ENCODE data around the gene PFDN5. TPM values are rescaled to one million over a fixed set of nuclear protein-coding genes. Genes with fewer than 3 reads are reported as not detected.

The PFDN5 gene
- total RNA-seq, 1 experiment from 2014 or later, result 291 TPM

GRCh38 chr12:53265783-53266182 lies 29.6 kb upstream of the PFDN5 start:
- Histone ChIP-seq H3K27ac (0 out of 2 replicates have a peak overlapping the region, but pooled peaks have one; percentile 23), H3K9me2 (ENCODE audit: insufficient read depth) (no peaks in the 10 kb centered on the region), H3K4me2 (no peak overlapping the region; the same call in 1 of the 2 replicates), H3K36me3 (ENCODE audit: low read depth) (no peaks in the 10 kb centered on the region), H2AFZ (0 out of 2 replicates have a peak overlapping the region, but pooled peaks have one; percentile 12), H3K79me2 (ENCODE audit: low read depth) (peaks cover 20% of the 10 kb centered on the region), H3F3A (ENCODE audit: insufficient read depth, low read depth) (peaks cover 11% of the 10 kb centered on the region; the same call in 1 of the 2 replicates), H3K4me3 (no peak overlapping the region), H3K4me1 (replicated peaks; ENCODE audit: insufficient read depth) (peaks cover 11% of the 10 kb centered on the region), H4K20me1 (ENCODE audit: insufficient read depth) (no peaks in the 10 kb centered on the region), H3K27me3 (ENCODE audit: insufficient read depth, low read depth) (no peaks in the 10 kb centered on the region), H3K9me3 (ENCODE audit: insufficient read depth, low read depth) (no peaks in the 10 kb centered on the region)
- ChIA-PET CTCF (no interaction called here), POLR2A (ENCODE audit: unreplicated experiment) (no interaction called here)
- no TSS peak for BruUV-seq (replicated peaks)
- no peak for TF ChIP-seq EZH2 (IDR thresholded peaks at IDR 0.05; ENCODE audit: low read depth)
- TF ChIP-seq CTCF (conservative IDR thresholded peaks at IDR 0.05), result no peak
- intact Hi-C loops (cut with micrococcal nuclease; ENCODE audit: unreplicated experiment), result no loop called here
- peak in 1 of 2 experiments; percentile 57 for DNase-seq

- Histone ChIP-seq H3K79me2 (ENCODE audit: low read depth) (peaks cover 20% of the 10 kb centered on the region), H3K4me2 (peak overlapping the region; percentile 96), H3K27me3 (ENCODE audit: insufficient read depth, low read depth) (no peaks in the 10 kb centered on the region), H3K9me3 (ENCODE audit: insufficient read depth, low read depth) (no peaks in the 10 kb centered on the region), H4K20me1 (ENCODE audit: insufficient read depth) (no peaks in the 10 kb centered on the region), H3K9me2 (ENCODE audit: insufficient read depth) (no peaks in the 10 kb centered on the region), H3F3A (ENCODE audit: insufficient read depth, low read depth) (peaks cover 11% of the 10 kb centered on the region; the same call in 1 of the 2 replicates), H3K36me3 (ENCODE audit: low read depth) (no peaks in the 10 kb centered on the region), H3K4me3 (peak overlapping the region; percentile 85), H2AFZ (peak overlapping the region; percentile 95), H3K27ac (no peak overlapping the region), H3K4me1 (replicated peaks; ENCODE audit: insufficient read depth) (peaks cover 11% of the 10 kb centered on the region)
- CTCF ChIA-PET, result interaction anchor here (1.2 to 1.9 kb wide), 3 partner anchors 16 to 54 kb away, joined by 4 to 7 read pairs (median 7); a partner anchor contains a TSS
- no peak for TF ChIP-seq CTCF (conservative IDR thresholded peaks at IDR 0.05)
- TF ChIP-seq EZH2 (IDR thresholded peaks at IDR 0.05; ENCODE audit: low read depth), result no peak
- intact Hi-C loops (cut with micrococcal nuclease; ENCODE audit: unreplicated experiment), result no loop called here
- DNase-seq, result no peak
- BruUV-seq (replicated peaks), result no TSS peak
- POLR2A ChIA-PET (ENCODE audit: unreplicated experiment), result interaction anchor here (0.6 to 0.8 kb wide), 3 partner anchors 47 to 758 kb away, joined by 4 to 56 read pairs (median 26); no protein-coding TSS in a partner anchor
Observed at GRCh38 chr12:53267306-53267998, 27.9 kb upstream of the PFDN5 start.

- TF ChIP-seq EZH2 (IDR thresholded peaks at IDR 0.05; ENCODE audit: low read depth) (no peak), CTCF (conservative IDR thresholded peaks at IDR 0.05) (no peak; the same call in 1 of the 2 replicates)
- POLR2A ChIA-PET (ENCODE audit: unreplicated experiment), result interaction anchor here (0.6 to 0.8 kb wide), 4 partner anchors 48 to 758 kb away, joined by 4 to 56 read pairs (median 16); no protein-coding TSS in a partner anchor
- Histone ChIP-seq H3K79me2 (ENCODE audit: low read depth) (peaks cover 20% of the 10 kb centered on the region), H3K4me3 (peak within 1 kb of the TSS; percentile 85), H3K36me3 (ENCODE audit: low read depth) (no peaks in the 10 kb centered on the region), H3K9me3 (ENCODE audit: insufficient read depth, low read depth) (no peaks in the 10 kb centered on the region), H4K20me1 (ENCODE audit: insufficient read depth) (no peaks in the 10 kb centered on the region), H3K27me3 (ENCODE audit: insufficient read depth, low read depth) (no peaks in the 10 kb centered on the region), H2AFZ (peak within 1 kb of the TSS; percentile 95), H3F3A (ENCODE audit: insufficient read depth, low read depth) (peaks cover 11% of the 10 kb centered on the region; the same call in 1 of the 2 replicates), H3K4me1 (replicated peaks; ENCODE audit: insufficient read depth) (peaks cover 11% of the 10 kb centered on the region), H3K4me2 (peak within 1 kb of the TSS; percentile 96), H3K27ac (no peak within 1 kb of the TSS), H3K9me2 (ENCODE audit: insufficient read depth) (no peaks in the 10 kb centered on the region)
- CTCF ChIA-PET, result interaction anchor here (0.5 to 1.9 kb wide), 4 partner anchors 16 to 225 kb away, joined by 3 to 7 read pairs (median 6); a partner anchor contains a TSS
- intact Hi-C loops (cut with micrococcal nuclease; ENCODE audit: unreplicated experiment), result loop anchor here (1.0 kb wide), 1 partner anchor 55 kb away; no protein-coding TSS in a partner anchor
- DNase-seq, result peak; percentile 63 to 73
- no TSS peak for BruUV-seq (replicated peaks)
Observed at GRCh38 chr12:53267999-53268629, 27.2 kb upstream of the PFDN5 start, which contains the start of gene ESPL1. ESPL1 (plus strand) TSS chr12:53268299; CDS start chr12:53268767, 468 bp downstream.
